Endothelial cell of umbilical vein (primary cell): ENCODE results near the gene SDCCAG8. TPM values are rescaled to one million over a fixed set of nuclear protein-coding genes. Genes with fewer than 3 reads are reported as not detected.

Experiments
- BruUV-seq: library from RNA; stranded (reverse); fragments of 400-500 nt; replicated peaks from 2 replicates; lab custom pipeline; 2021; lab: Mats Ljungman, UMichigan
- CTCF ChIA-PET: fragments of 300-600, 350-600 bp; sonication (Branson Sonifier 250); formaldehyde crosslinking; loops from one replicate; lab custom pipeline; 2021; ENCODE audit warnings: antibody characterized with exemption, inconsistent platforms; lab: Charles Lee
- POLR2A ChIA-PET: fragments of 300-600, 350-600 bp; sonication (Branson Sonifier 250); formaldehyde crosslinking; loops from one replicate; lab custom pipeline; 2021; ENCODE audit warnings: antibody characterized with exemption, inconsistent platforms; lab: Charles Lee
- DNase-seq: peaks from one replicate; pipeline ENCODE4 v3.0.0-alpha.2; 2011; ENCODE audit warnings: low read depth, low spot score
- FAIRE-seq: peaks from 2 replicates; lab custom pipeline; 2011; peaks lifted over from hg19 to GRCh38; lab: Jason Lieb, UNC
- H2AFZ ChIP-seq: 2 replicates; pipeline ENCODE4 v1.6.0; 2012; ENCODE audit warnings: low read depth, low read length, control low read depth, inconsistent platforms
- H3K27ac ChIP-seq: 2 replicates; pipeline ENCODE4 v1.5.1; 2011; ENCODE audit warnings: low read depth, mild to moderate bottlenecking, control low read depth, low read length, moderate library complexity; ENCODE audit not compliant: insufficient read depth
- H3K27me3 ChIP-seq, 2 experiments: 2 replicates each; pipeline versions ENCODE4 v1.6.0 to v1.6.1; 2011; ENCODE audit warnings: low read length in 2 of 2, mixed read lengths in 1 of 2; ENCODE audit not compliant: control insufficient read depth in 2 of 2, insufficient read depth in 2 of 2
- H3K36me3 ChIP-seq, 2 experiments: 2 replicates in 1 of 2; 3 replicates in 1 of 2; pipeline ENCODE4 v1.5.1; 2011; ENCODE audit warnings: low read length in 2 of 2, mild to moderate bottlenecking in 1 of 2, moderate library complexity in 1 of 2; ENCODE audit not compliant: control insufficient read depth in 2 of 2, insufficient read depth in 2 of 2; ENCODE audit errors: extremely low read depth in 1 of 2
- H3K4me1 ChIP-seq: 3 replicates; pipeline ENCODE4 v1.5.1; 2011; ENCODE audit warnings: mild to moderate bottlenecking, low read length; ENCODE audit not compliant: control insufficient read depth, insufficient read depth; ENCODE audit errors: extremely low read depth
- H3K4me2 ChIP-seq: 2 replicates; pipeline ENCODE4 v1.6.1; 2011; ENCODE audit warnings: low read length, control low read depth, mixed read lengths; ENCODE audit not compliant: insufficient read depth
- H3K4me3 ChIP-seq, 3 experiments: fragments of 200-600 bp in 1 of 3; sonication (generic), shearing (Covaris generic) in 1 of 3; replicated peaks in 1 of 3; 2 replicates each; pipeline ENCODE4 v1.5.1; 2011 to 2016; ENCODE audit warnings: control low read depth in 3 of 3, low read length in 3 of 3, mild to moderate bottlenecking in 2 of 3, inconsistent platforms in 1 of 3, low read depth in 1 of 3, moderate library complexity in 1 of 3; ENCODE audit not compliant: insufficient read depth in 1 of 3
- H3K79me2 ChIP-seq: 2 replicates; pipeline ENCODE4 v1.6.0; 2012; ENCODE audit warnings: low read length, inconsistent platforms; ENCODE audit not compliant: control insufficient read depth, insufficient read depth
- H3K9ac ChIP-seq: replicated peaks from 2 replicates; pipeline ENCODE3; 2011; ENCODE audit warnings: low read length, control low read depth; ENCODE audit not compliant: insufficient read depth; ENCODE audit errors: extremely low read depth
- H3K9me1 ChIP-seq: replicated peaks from 3 replicates; pipeline ENCODE4 v1.6.0; 2011; ENCODE audit warnings: mild to moderate bottlenecking, low read length; ENCODE audit not compliant: control insufficient read depth, insufficient read depth; ENCODE audit errors: extremely low read depth
- H3K9me3 ChIP-seq: replicated peaks from 2 replicates; pipeline ENCODE4 v1.5.1; 2012; ENCODE audit warnings: low read length, inconsistent platforms; ENCODE audit not compliant: control insufficient read depth, insufficient read depth
- H4K20me1 ChIP-seq: replicated peaks from 2 replicates; pipeline ENCODE3; 2011; ENCODE audit warnings: mild to moderate bottlenecking, low read length; ENCODE audit not compliant: control insufficient read depth, insufficient read depth; ENCODE audit errors: extremely low read depth
- CTCF ChIP-seq, 2 donors: IDR thresholded peaks; 1 replicate in 1 of 2; 2 replicates in 1 of 2; pipeline ENCODE4 v1.5.1; 2011; ENCODE audit warnings: low read length in 2 of 2, mild to moderate bottlenecking in 2 of 2, moderate library complexity in 2 of 2, control low read depth in 1 of 2, inconsistent platforms in 1 of 2, low read depth in 1 of 2; ENCODE audit not compliant: insufficient read depth in 1 of 2; ENCODE audit errors: extremely low read depth in 1 of 2
- EZH2 ChIP-seq: IDR thresholded peaks from 2 replicates; pipeline ENCODE4 v1.6.1; 2012; ENCODE audit warnings: borderline replicate concordance, low read depth, mild to moderate bottlenecking, moderate library complexity, low read length, inconsistent platforms; ENCODE audit not compliant: severe bottlenecking
- FOS ChIP-seq: IDR thresholded peaks from 2 replicates; pipeline ENCODE4 v1.6.1; 2011; ENCODE audit warnings: mild to moderate bottlenecking, low read length, moderate library complexity, borderline replicate concordance; ENCODE audit not compliant: insufficient read depth
- GATA2 ChIP-seq: IDR thresholded peaks from 2 replicates; pipeline ENCODE4 v1.7.0; 2011; ENCODE audit warnings: low read depth, mild to moderate bottlenecking, moderate library complexity, mixed read lengths, low read length; ENCODE audit not compliant: insufficient read length, insufficient read depth
- JUN ChIP-seq: IDR thresholded peaks from 2 replicates; pipeline ENCODE4 v1.6.1; 2011; ENCODE audit warnings: borderline replicate concordance, low read depth; ENCODE audit not compliant: insufficient read length, insufficient read depth
- MAX ChIP-seq: IDR thresholded peaks from 2 replicates; pipeline ENCODE4 v1.6.1; 2011; ENCODE audit not compliant: insufficient read depth, insufficient read length
- MYC ChIP-seq: IDR thresholded peaks from one replicate; pipeline ENCODE4 v1.6.1; 2011; ENCODE audit warnings: mild to moderate bottlenecking, low read depth, low read length
- POLR2A ChIP-seq: IDR thresholded peaks from 2 replicates; pipeline ENCODE4 v1.6.1; 2012; ENCODE audit warnings: low read depth, mild to moderate bottlenecking, control low read depth, low read length
- POLR2AphosphoS5 ChIP-seq: IDR thresholded peaks from 2 replicates; pipeline ENCODE4 v1.6.1; 2012; ENCODE audit warnings: low read depth, mild to moderate bottlenecking, control low read depth, low read length, moderate library complexity; ENCODE audit not compliant: insufficient read depth
- dilution Hi-C: fragments of 300-500 bp; cut with MboI; formaldehyde crosslinking; loops from one replicate; pipeline ENCODE4 v1.15.0; 2019; ENCODE audit warnings: low sequenced_read_pairs; ENCODE audit not compliant: extremely low pct_ligation_motif_present
- intact Hi-C: fragments of 100-400 bp; cut with micrococcal nuclease; formaldehyde crosslinking; loops from one replicate; pipeline ENCODE4 v1.10.0; 2022
- polyA plus RNA-seq, 4 experiments: library from polyadenylated mRNA; depleted of rRNA in 3 of 4; stranded (reverse) in 3 of 4; unstranded in 1 of 4; fragments of >200 nt; gene quantifications; 2 replicates each; pipeline versions ENCODE4 v1.2.1 to v1.2.3, GENCODE V29; 2011 to 2012; ENCODE audit warnings: missing spikeins in 1 of 4
- total RNA-seq: library from RNA; stranded (reverse); gene quantifications from 2 replicates; pipeline ENCODE4 v1.2.3, GENCODE V29; 2021

SDCCAG8 gene
- total and polyA plus RNA-seq, 2 donors (not counting 3 experiments of a cell fraction or from before 2014, with no cell fraction given): 14.6 to 25.7 TPM

GRCh38 chr1:243394066-243394465, 138.2 kb downstream of the SDCCAG8 start:
- H3K79me2 ChIP-seq: no peaks in the 10 kb centered on the region
- no peak overlapping the region for H3K4me2 ChIP-seq
- H3K9ac ChIP-seq: no peak overlapping the region
- TF ChIP-seq FOS (no peak), JUN (no peak), POLR2AphosphoS5 (no peak), POLR2A (no peak), GATA2 (no peak), MAX (no peak), EZH2 (no peak), CTCF (IDR thresholded peaks at IDR 0.05; ENCODE audit: extremely low read depth in 1 of 2, insufficient read depth in 1 of 2, low read depth in 1 of 2, low read length in 2 of 2) (no peak), MYC (no peak)
- H3K4me1 ChIP-seq: peaks cover 19% of the 10 kb centered on the region
- no peak for FAIRE-seq
- H3K36me3 ChIP-seq: no peaks in the 10 kb centered on the region
- dilution Hi-C loops (no loop called here), intact Hi-C loops (no loop called here)
- DNase-seq: no peak
- ChIA-PET CTCF (interaction anchor here (1.1 kb wide), 1 partner anchor 8 kb away, joined by 3 read pairs; no protein-coding TSS in a partner anchor), POLR2A (no interaction called here)
- no peaks in the 10 kb centered on the region for H4K20me1 ChIP-seq
- no peaks in the 10 kb centered on the region for H3K9me1 ChIP-seq
- H3K27ac ChIP-seq: no peak overlapping the region
- H2AFZ ChIP-seq: no peak overlapping the region
- BruUV-seq: no TSS peak
- H3K4me3 ChIP-seq: no peak overlapping the region
- no peaks in the 10 kb centered on the region for H3K9me3 ChIP-seq
- H3K27me3 ChIP-seq: no peaks in the 10 kb centered on the region
